SJCRH30 (cell line): ENCODE results near the gene CBLB. TPM values are rescaled to one million over a fixed set of nuclear protein-coding genes. Genes with fewer than 3 reads are reported as not detected.

Experiments
- DNase-seq, 2 experiments: peaks; one replicate each; pipeline ENCODE4 v3.0.0-alpha.2; 2015 to 2020
- H3K27ac ChIP-seq: fragments of 250-450 bp; sonication (Bioruptor Pico); 2 replicates; pipeline ENCODE4 v1.5.1; 2020; ENCODE audit warnings: mild to moderate bottlenecking, moderate library complexity
- H3K27me3 ChIP-seq: fragments of 250-450 bp; sonication (Bioruptor Pico); 2 replicates; pipeline ENCODE4 v1.5.1; 2020; ENCODE audit warnings: mild to moderate bottlenecking, moderate library complexity
- H3K36me3 ChIP-seq: fragments of 250-450 bp; sonication (Bioruptor Pico); 2 replicates; pipeline ENCODE4 v1.5.1; 2020; ENCODE audit warnings: mild to moderate bottlenecking, moderate library complexity
- H3K4me1 ChIP-seq: fragments of 250-450 bp; sonication (Bioruptor Pico); 2 replicates; pipeline ENCODE4 v1.5.1; 2020; ENCODE audit warnings: mild to moderate bottlenecking, moderate library complexity
- H3K4me3 ChIP-seq: fragments of 250-450 bp; sonication (Bioruptor Pico); 2 replicates; pipeline ENCODE4 v1.5.1; 2020; ENCODE audit warnings: mild to moderate bottlenecking, moderate library complexity
- H3K9me3 ChIP-seq: fragments of 250-450 bp; sonication (Bioruptor Pico); replicated peaks from 2 replicates; pipeline ENCODE4 v1.5.1; 2020; ENCODE audit warnings: mild to moderate bottlenecking, moderate library complexity
- total RNA-seq: library from RNA; depleted of rRNA; stranded (reverse); fragments of >200 nt; shearing (Covaris generic); gene quantifications from 2 replicates; pipeline ENCODE4 v1.2.3, GENCODE V29; 2014

CBLB gene
- total RNA-seq, 1 experiment from 2014 or later, result 22.3 TPM

DNA sequence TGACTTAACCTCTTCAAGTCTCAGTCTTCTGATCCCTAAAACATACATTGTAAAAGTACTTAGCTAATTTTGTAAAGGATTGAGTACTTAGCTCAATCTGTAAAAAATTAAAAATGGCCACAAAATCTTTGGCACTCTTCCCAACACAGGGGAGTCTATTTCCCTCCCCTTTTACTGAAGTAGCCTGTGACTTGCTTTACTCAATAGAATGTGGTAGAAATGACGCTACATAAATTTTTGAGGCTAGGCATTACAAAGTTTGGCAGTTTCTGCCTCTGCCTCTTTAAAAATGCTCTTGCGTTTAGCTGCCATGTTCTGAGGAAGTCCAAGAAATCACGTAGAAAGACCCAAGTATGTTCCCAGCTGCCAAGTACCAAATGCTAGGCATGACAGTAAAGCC lies 80.2 kb downstream of the CBLB start:
- Histone ChIP-seq H3K36me3 (no peaks in the 10 kb centered on the region), H3K4me3 (no peak overlapping the region), H3K4me1 (peaks cover 2% of the 10 kb centered on the region; the same call in 1 of the 2 replicates), H3K27me3 (no peaks in the 10 kb centered on the region), H3K9me3 (0 out of 2 replicates have a peak, but pooled peaks cover 3% of the 10 kb centered on the region), H3K27ac (no peak overlapping the region)
- DNase-seq, result no peak

DNA sequence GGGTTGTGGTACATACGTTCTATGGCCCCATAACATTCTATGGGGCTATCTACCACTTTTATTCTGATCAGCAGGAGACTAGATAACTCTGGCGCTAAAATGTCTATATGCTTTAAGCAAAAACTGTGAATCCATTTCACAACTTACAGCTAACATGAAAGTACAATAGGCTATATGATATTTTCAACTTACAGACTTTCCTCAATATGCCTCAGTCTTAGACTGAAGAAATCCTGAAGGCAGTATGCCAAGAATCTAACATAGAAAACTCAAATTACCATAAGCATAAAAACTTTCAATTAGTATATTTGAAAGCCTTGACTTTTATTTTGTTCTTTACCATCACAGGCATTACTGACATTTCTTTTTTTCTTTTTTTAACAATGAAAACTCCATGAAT lies 81.4 kb downstream of the CBLB start:
- Histone ChIP-seq H3K27ac (no peak overlapping the region), H3K36me3 (no peaks in the 10 kb centered on the region), H3K4me3 (no peak overlapping the region), H3K4me1 (peaks cover 2% of the 10 kb centered on the region; the same call in 1 of the 2 replicates), H3K27me3 (no peaks in the 10 kb centered on the region), H3K9me3 (0 out of 2 replicates have a peak, but pooled peaks cover 3% of the 10 kb centered on the region)
- DNase-seq, result no peak

DNA sequence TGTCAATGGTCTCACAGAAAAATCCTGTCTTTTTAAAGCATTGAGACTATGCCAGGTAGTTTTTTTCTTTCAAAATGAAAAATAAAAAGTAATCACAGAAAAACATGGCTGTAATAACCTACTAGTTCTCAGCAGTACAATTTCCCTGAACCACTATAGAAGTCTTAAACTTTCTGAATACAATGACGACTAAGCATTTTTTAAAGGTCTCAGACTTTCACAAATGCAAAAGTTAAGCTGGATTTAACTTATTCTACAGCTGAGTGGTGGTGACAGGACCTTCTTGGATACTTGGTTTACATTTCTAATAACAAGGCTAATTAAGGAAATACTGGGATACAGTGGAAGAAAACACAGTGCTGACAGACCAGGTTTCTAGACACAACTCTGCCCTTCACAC lies 81.8 kb downstream of the CBLB start:
- Histone ChIP-seq H3K4me1 (peaks cover 2% of the 10 kb centered on the region; the same call in 1 of the 2 replicates), H3K9me3 (0 out of 2 replicates have a peak, but pooled peaks cover 3% of the 10 kb centered on the region), H3K27me3 (no peaks in the 10 kb centered on the region), H3K27ac (no peak overlapping the region), H3K36me3 (no peaks in the 10 kb centered on the region), H3K4me3 (no peak overlapping the region)
- DNase-seq, result no peak

DNA sequence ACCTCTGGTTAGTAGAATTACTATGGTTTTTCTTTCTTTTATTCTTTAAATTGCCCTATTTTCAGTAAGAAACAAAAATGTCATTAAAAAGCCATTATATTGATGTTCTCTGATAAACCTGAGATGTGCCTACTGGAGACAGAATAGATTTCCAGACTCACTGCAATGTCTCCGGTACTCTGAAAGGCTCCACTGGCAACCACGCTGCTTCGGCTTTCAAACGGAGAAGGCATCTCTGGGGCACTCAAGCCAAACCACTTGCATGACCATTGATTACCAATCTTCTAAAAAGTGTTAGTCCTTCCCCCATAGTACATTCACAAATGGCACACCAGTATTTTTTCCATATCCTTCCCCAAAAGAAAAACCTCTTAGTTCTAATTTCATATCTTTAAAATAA lies 82.6 kb downstream of the CBLB start:
- Histone ChIP-seq H3K36me3 (no peaks in the 10 kb centered on the region), H3K27me3 (no peaks in the 10 kb centered on the region), H3K4me3 (no peak overlapping the region), H3K4me1 (0 out of 2 replicates have a peak, but pooled peaks cover under 1% of the 10 kb centered on the region), H3K27ac (no peak overlapping the region), H3K9me3 (0 out of 2 replicates have a peak, but pooled peaks cover 2% of the 10 kb centered on the region)
- no peak for DNase-seq

DNA sequence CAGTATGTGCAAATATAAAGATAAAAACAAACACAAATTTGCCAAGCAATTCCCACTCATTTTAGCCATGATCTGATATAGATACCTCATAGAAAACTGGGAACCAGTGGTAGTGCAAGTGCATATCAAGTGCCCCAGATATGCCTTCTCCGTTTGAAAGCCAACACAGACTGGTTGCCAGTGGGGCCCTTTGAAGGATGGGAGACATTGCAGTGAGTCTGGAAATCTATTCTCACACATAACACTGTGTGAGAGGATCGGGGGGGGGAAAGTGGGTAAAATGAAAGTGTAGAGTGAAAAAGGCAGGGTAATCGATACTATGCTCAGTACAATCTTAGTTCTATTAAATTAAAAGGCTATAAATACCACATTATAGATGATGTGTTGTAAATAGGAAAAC lies 83.0 kb downstream of the CBLB start:
- no peak overlapping the region for H3K27ac ChIP-seq
- no peak overlapping the region for H3K4me3 ChIP-seq
- H3K9me3 ChIP-seq, result no peaks in the 10 kb centered on the region
- no peaks in the 10 kb centered on the region for H3K36me3 ChIP-seq
- no peaks in the 10 kb centered on the region for H3K27me3 ChIP-seq
- no peak for DNase-seq
- H3K4me1 ChIP-seq, result no peaks in the 10 kb centered on the region

DNA sequence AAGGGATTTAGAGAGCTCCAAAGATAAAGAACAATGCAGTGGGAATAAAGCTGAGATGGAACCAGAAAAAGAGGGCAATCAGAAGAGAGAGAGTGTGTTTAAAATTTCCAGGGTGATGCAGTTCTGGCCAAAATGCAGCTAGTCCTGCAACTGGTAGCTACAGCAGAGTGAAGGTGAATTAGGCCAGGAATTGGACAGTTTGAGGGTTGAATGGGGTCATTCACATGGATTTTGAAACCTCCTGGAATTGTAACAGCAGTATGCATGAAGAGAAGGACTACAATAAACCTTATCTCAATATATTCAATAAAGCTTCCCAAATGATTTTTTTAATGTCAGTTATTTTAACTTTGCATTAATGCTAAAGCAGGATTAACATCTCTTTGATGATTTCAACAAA lies 85.2 kb downstream of the CBLB start:
- no peaks in the 10 kb centered on the region for H3K27me3 ChIP-seq
- no peak overlapping the region for H3K27ac ChIP-seq
- no peak for DNase-seq
- H3K4me1 ChIP-seq, result no peaks in the 10 kb centered on the region
- no peaks in the 10 kb centered on the region for H3K36me3 ChIP-seq
- H3K4me3 ChIP-seq, result no peak overlapping the region
- no peaks in the 10 kb centered on the region for H3K9me3 ChIP-seq

DNA sequence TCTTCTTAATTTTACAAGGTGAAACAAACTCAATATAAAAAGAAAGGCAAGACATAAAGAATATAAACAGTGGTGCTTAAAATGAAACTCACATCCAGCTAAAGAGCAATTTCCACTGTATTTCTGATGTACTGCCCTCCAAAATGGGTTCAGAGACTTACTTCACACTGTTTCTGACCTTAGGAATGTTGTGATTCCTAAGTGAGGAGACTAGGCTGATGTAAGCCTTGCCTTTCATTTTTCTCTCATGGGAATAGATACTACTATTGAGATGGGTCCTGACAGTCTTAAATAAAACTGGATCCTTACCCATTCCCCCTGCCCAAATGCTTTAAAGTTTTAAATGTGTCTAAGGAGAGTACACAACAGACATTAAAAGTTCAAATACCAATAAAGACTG lies 86.9 kb downstream of the CBLB start:
- no peak for DNase-seq
- no peaks in the 10 kb centered on the region for H3K4me1 ChIP-seq
- no peaks in the 10 kb centered on the region for H3K36me3 ChIP-seq
- no peak overlapping the region for H3K27ac ChIP-seq
- H3K27me3 ChIP-seq, result no peaks in the 10 kb centered on the region
- H3K4me3 ChIP-seq, result no peak overlapping the region
- no peaks in the 10 kb centered on the region for H3K9me3 ChIP-seq

DNA sequence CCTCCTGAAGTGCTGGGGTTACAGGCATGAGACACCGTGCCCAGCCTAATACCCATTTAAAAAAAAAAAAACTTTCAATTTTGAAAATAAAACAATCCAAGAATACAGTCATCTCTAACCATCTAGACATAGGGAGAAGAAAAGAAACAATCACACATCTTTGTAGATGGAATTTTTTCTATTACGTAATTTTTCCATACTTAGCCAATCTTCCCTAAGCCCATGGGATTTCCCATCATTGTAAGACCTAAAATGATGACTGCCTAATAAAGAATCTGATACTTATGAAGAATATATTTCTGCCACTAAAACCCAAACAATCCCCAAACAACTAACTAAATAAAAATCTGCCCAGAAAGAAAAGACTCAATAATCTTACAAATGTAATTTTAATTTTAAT lies 88.7 kb downstream of the CBLB start:
- no peak for DNase-seq
- Histone ChIP-seq H3K4me1 (no peaks in the 10 kb centered on the region), H3K36me3 (no peaks in the 10 kb centered on the region), H3K4me3 (no peak overlapping the region), H3K27ac (no peak overlapping the region), H3K27me3 (no peaks in the 10 kb centered on the region), H3K9me3 (no peaks in the 10 kb centered on the region)

DNA sequence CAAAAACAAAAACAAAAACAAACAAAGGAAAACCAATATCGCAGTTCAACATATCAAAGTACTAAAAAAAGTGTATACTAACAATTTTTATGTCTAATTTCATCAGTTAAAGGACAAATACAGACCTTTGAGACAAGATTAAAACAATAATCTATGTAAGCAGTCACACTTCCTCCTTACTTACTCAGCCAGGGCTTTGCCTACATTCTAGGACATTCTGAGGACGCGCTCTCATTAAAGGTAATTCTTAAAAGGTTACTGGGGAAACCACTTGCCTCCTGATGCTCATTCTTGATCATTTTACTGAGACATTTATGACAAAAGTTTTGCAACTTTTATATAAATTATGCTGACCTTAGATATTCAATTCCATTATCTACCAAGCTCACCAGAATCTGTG lies 93.4 kb downstream of the CBLB start:
- H3K36me3 ChIP-seq, result no peaks in the 10 kb centered on the region
- no peaks in the 10 kb centered on the region for H3K27me3 ChIP-seq
- H3K9me3 ChIP-seq, result no peaks in the 10 kb centered on the region
- H3K4me1 ChIP-seq, result no peaks in the 10 kb centered on the region
- H3K4me3 ChIP-seq, result no peak overlapping the region
- no peak for DNase-seq
- H3K27ac ChIP-seq, result no peak overlapping the region

DNA sequence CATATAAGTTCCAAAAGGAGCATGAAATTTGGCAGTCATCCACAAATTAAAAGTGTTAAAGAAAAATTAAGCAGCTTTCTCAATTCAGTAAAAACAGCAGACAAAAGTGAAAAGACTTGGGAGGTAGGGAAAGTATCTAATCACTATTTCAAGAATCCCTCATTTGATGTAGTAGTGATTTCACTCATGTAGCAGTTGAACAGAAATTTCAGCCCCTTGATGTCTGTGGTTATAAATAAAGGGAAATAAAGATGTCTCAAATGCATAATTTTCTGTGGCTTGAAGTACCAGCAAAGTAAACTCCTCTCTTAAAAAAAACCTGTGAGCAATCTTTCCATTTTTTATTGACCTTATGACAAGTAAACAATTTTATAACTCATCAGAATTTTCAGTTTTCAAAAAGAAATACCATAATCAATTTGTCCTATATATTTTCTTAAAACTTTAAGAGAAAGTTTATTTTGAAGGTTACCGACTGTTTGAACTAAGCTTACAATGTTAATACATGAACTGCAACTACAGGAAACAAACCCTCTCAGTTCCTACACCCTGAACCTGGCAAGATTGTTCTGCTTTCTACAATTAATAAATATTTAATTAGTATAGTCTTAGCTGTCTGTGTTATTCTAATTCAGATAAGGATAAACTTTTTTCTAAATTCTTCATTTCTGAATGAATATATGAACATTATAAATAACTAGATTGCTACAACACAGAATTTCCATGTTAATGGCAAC lies 94.2 kb downstream of the CBLB start:
- H3K4me1 ChIP-seq, result no peaks in the 10 kb centered on the region
- H3K27me3 ChIP-seq, result no peaks in the 10 kb centered on the region
- H3K27ac ChIP-seq, result no peak overlapping the region
- DNase-seq, result no peak
- H3K9me3 ChIP-seq, result no peaks in the 10 kb centered on the region
- no peaks in the 10 kb centered on the region for H3K36me3 ChIP-seq
- no peak overlapping the region for H3K4me3 ChIP-seq

DNA sequence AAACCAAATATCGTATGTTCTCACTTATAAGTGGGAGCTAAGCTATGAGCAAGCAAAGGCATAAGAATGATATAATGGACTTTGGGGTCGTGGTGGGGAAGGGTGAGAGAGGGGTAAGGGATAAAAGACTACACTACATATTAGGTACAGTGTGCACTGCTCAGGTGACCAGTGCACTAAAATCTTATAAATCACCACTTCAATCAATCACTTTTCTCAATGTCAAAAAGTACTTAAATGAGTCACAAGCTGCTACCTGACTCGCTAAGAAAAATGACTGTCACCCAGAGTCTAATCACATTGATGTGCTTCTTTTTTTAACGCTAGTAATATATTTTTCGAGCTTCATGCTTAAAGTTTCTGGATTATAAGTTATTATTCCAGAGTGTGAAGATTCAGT lies 95.5 kb downstream of the CBLB start:
- no peak overlapping the region for H3K27ac ChIP-seq
- H3K27me3 ChIP-seq, result no peaks in the 10 kb centered on the region
- H3K4me3 ChIP-seq, result no peak overlapping the region
- no peak for DNase-seq
- H3K9me3 ChIP-seq, result no peaks in the 10 kb centered on the region
- no peaks in the 10 kb centered on the region for H3K4me1 ChIP-seq
- H3K36me3 ChIP-seq, result no peaks in the 10 kb centered on the region; the same call in 1 of the 2 replicates

DNA sequence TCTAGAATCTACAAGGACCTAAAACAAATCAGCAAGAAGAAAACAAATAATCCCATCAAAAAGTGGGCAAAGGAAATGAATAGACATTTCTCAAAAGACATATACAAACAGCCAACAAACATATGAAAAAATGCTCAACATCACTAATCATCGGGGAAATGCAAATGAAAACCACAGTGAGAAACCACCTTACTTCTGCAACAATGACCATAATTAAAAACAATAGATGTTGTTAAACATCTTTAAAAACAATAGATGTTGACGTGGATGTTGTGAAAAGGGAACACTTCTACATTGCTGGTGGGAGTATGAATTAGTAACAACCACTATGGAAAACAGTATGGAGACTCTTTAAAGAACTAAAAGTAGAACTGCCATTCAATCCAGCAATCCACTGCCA lies 96.2 kb downstream of the CBLB start:
- H3K4me1 ChIP-seq, result no peaks in the 10 kb centered on the region
- no peaks in the 10 kb centered on the region for H3K27me3 ChIP-seq
- H3K9me3 ChIP-seq, result no peaks in the 10 kb centered on the region
- no peak overlapping the region for H3K4me3 ChIP-seq
- no peak for DNase-seq
- no peaks in the 10 kb centered on the region; the same call in 1 of the 2 replicates for H3K36me3 ChIP-seq
- no peak overlapping the region for H3K27ac ChIP-seq

DNA sequence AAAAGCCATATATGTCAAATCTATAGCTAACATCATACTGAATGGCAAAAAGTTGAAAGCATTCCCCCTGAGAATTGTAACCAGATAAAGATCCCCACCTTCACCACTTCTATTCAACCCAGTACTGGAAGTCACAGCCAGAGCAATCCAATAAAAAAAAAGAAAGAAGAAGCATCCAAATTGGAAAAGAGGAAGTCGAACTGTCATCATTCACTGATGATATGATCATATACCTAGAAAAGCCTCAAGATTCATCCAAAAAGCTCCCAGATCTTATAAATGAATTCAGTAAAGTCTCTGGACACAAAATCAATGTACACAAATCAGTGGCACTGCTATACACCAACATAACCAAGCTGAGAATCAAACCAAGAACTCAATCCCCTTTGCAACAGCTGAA lies 97.4 kb downstream of the CBLB start:
- no peak for DNase-seq
- Histone ChIP-seq H3K27me3 (no peaks in the 10 kb centered on the region), H3K9me3 (no peaks in the 10 kb centered on the region), H3K4me1 (no peaks in the 10 kb centered on the region), H3K27ac (no peak overlapping the region), H3K36me3 (no peaks in the 10 kb centered on the region; the same call in 1 of the 2 replicates), H3K4me3 (no peak overlapping the region)

DNA sequence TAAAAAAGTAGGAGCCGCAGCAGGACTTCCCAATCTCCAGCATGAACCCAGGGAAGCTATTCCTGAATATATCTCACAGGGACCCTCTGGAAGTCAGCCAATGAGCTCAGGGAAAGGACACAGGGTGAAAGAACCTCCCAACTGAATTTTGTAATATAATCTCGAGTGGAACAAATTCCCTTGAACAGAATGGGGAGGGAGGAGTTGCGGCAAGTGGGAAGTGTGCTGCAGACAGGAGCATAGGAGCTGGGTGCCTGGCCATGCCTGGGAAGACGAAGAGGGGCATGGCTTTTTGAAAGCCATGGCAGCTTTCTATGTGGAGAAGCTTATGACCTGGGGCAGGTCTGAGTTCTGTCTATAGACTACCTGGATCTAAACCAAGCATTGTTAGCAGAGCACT lies 98.4 kb downstream of the CBLB start:
- DNase-seq, result peak; percentile 3 to 28
- Histone ChIP-seq H3K36me3 (no peaks in the 10 kb centered on the region; the same call in 1 of the 2 replicates), H3K27me3 (no peaks in the 10 kb centered on the region), H3K27ac (no peak overlapping the region), H3K9me3 (no peaks in the 10 kb centered on the region), H3K4me3 (no peak overlapping the region), H3K4me1 (no peaks in the 10 kb centered on the region)

DNA sequence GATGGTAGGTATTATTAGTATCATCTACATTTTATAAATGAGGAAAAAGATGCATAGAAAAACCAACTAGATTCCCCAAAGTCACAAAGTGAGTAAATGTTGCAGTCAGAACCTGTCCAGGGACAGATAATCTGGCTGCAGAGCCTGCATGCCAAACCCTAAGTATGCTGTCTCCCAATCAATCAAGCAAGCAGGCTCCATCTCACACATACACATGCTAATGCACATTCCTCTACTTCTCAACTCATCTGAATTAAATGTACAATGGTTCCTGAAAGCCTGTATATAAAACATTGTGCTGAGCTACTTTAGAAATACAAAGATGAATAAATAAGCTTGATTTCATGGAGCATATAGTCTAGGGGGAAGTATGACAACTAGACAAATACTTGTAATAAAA lies 101.0 kb downstream of the CBLB start:
- H3K36me3 ChIP-seq, result no peaks in the 10 kb centered on the region; the same call in 1 of the 2 replicates
- no peaks in the 10 kb centered on the region for H3K27me3 ChIP-seq
- H3K9me3 ChIP-seq, result no peaks in the 10 kb centered on the region; the same call in 1 of the 2 replicates
- H3K4me1 ChIP-seq, result no peaks in the 10 kb centered on the region
- no peak overlapping the region for H3K4me3 ChIP-seq
- H3K27ac ChIP-seq, result no peak overlapping the region
- no peak for DNase-seq

DNA sequence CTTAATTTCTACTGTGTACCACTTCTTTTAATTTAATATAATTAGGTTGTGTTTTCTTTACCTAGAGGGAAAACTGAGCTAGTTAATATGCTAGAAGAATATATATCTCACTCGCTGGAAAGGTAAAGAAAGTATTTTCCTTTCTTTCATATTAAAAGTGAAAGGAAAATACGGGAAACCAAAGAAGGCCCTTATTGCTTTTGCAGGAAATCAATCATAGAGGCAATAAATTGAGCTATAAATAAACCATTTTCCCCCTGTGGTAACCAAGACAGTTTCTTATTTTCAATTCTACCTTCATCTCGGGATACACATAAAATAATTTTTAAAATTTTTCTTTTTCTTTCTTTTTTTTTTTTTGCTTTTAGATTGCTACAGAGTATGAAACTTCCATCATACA lies 101.6 kb downstream of the CBLB start:
- Histone ChIP-seq H3K27ac (no peak overlapping the region), H3K9me3 (no peaks in the 10 kb centered on the region; the same call in 1 of the 2 replicates), H3K36me3 (no peaks in the 10 kb centered on the region; the same call in 1 of the 2 replicates), H3K27me3 (no peaks in the 10 kb centered on the region), H3K4me3 (no peak overlapping the region), H3K4me1 (no peaks in the 10 kb centered on the region)
- no peak for DNase-seq
